Measurements from ENCODE around the gene CSRNP3.

DNA sequence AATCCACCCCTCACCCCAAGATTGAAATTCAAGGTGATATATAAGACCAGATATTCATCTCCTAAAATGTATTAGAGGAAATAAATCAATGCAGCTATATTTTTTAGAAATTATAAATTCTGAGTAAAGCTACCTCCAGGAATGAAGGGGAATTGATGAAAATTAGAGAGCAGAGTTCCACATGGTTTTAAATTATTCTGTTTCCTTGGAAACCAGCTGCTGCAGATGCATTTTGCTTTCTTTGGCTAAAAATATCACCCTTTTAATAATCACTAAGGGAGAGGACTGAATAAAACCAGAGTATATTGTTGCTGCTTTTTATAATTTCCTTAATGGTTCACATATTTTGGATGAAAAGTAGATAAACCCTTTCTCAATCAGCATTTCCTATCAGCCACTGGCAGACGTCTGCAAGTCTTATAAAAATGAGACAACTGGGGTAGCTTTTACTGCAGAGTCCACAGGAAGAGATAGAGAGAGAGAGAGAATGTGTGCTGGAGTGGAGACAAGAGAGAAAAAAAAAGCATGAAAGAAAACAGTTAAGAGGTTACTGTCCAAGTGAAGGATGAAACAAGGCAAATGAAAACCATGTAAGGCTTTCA is 2.0 kb downstream of the CSRNP3 start:
- TF ChIP-seq POLR2A (IDR thresholded peaks at IDR 0.05): no peak
- TF ChIP-seq, protein P1, sequence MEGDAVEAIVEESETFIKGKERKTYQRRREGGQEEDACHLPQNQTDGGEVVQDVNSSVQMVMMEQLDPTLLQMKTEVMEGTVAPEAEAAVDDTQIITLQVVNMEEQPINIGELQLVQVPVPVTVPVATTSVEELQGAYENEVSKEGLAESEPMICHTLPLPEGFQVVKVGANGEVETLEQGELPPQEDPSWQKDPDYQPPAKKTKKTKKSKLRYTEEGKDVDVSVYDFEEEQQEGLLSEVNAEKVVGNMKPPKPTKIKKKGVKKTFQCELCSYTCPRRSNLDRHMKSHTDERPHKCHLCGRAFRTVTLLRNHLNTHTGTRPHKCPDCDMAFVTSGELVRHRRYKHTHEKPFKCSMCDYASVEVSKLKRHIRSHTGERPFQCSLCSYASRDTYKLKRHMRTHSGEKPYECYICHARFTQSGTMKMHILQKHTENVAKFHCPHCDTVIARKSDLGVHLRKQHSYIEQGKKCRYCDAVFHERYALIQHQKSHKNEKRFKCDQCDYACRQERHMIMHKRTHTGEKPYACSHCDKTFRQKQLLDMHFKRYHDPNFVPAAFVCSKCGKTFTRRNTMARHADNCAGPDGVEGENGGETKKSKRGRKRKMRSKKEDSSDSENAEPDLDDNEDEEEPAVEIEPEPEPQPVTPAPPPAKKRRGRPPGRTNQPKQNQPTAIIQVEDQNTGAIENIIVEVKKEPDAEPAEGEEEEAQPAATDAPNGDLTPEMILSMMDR (IDR thresholded peaks at IDR 0.05): no peak
